ENCODE results near the gene DYNC2H1.

DNA sequence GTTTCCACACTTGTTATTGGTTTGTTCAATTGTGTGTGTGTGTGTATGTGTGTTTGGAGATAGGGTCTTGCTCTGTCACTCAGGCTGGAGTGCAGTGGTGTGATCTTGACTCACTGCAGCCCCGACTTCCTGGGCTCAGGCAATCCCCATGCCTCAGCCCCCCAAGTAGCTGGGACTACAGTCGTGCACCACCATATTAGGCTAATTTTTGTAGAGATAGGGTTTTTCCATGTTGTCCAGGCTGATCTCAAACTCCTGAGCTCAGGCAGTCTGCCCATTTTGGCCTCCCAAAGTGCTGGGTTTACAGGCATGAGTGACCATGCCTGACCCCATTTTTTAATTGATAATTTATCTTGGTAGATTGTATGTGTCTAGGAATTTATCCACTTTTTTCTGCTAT lies 263.7 kb downstream of the DYNC2H1 start:
- no peak for TF ChIP-seq SP1 (IDR thresholded peaks at IDR 0.05)
- no peak for TF ChIP-seq ZNF384 (IDR thresholded peaks at IDR 0.05)
- TF ChIP-seq, protein P1, sequence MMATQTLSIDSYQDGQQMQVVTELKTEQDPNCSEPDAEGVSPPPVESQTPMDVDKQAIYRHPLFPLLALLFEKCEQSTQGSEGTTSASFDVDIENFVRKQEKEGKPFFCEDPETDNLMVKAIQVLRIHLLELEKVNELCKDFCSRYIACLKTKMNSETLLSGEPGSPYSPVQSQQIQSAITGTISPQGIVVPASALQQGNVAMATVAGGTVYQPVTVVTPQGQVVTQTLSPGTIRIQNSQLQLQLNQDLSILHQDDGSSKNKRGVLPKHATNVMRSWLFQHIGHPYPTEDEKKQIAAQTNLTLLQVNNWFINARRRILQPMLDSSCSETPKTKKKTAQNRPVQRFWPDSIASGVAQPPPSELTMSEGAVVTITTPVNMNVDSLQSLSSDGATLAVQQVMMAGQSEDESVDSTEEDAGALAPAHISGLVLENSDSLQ (IDR thresholded peaks at IDR 0.05): no peak
- no peak for TF ChIP-seq FOXK2 (IDR thresholded peaks at IDR 0.05)
- TF ChIP-seq FOXM1 (IDR thresholded peaks at IDR 0.05; ENCODE audit: borderline replicate concordance): no peak
- no peak for TF ChIP-seq ARNT (IDR thresholded peaks at IDR 0.05)
- no peak for TF ChIP-seq CTBP1 (IDR thresholded peaks at IDR 0.05; ENCODE audit: borderline replicate concordance)
- no peak for TF ChIP-seq SUZ12 (IDR thresholded peaks at IDR 0.05)
- TF ChIP-seq ELF4 (IDR thresholded peaks at IDR 0.05): no peak

Measured in HEK293T (cell line).